Stomach smooth muscle (tissue), 2 donors: ENCODE results near the gene TLX2.

Experiments used
- H3K27ac ChIP-seq: one replicate; pipeline ENCODE4 v1.7.0; 2013; ENCODE audit warnings: mild to moderate bottlenecking, low read length, inconsistent platforms
- H3K27me3 ChIP-seq, 2 donors: one replicate each; pipeline ENCODE4 v1.7.0; 2013; ENCODE audit warnings: low read length in 2 of 2; ENCODE audit not compliant: insufficient read depth in 2 of 2, control insufficient read depth in 1 of 2
- H3K36me3 ChIP-seq, 2 donors: one replicate each; pipeline ENCODE4 v1.7.0; 2013; ENCODE audit warnings: low read length in 2 of 2; ENCODE audit not compliant: control insufficient read depth in 2 of 2, insufficient read depth in 2 of 2
- H3K4me1 ChIP-seq: one replicate; pipeline ENCODE4 v1.7.0; 2013; ENCODE audit warnings: low read length; ENCODE audit not compliant: control insufficient read depth, insufficient read depth
- H3K4me3 ChIP-seq, 2 donors: one replicate each; pipeline ENCODE4 v1.7.0; 2013; ENCODE audit warnings: low read length in 2 of 2
- H3K9ac ChIP-seq, 2 donors: one replicate each; pipeline ENCODE4 v1.7.0; 2013; ENCODE audit warnings: low read length in 2 of 2, mild to moderate bottlenecking in 1 of 2
- H3K9me3 ChIP-seq, 2 donors: one replicate each; pipeline ENCODE4 v1.7.0; 2013; ENCODE audit warnings: low read length in 2 of 2; ENCODE audit not compliant: control insufficient read depth in 2 of 2
- donor health status: healthy.
- donor health status: Pancreatic carcinoma.

TLX2 gene

GRCh38 chr2:74503506-74504475, 10.5 kb upstream of the TLX2 start:
- Histone ChIP-seq H3K27ac (no peak overlapping the region), H3K9me3 (no peaks in the 10 kb centered on the region), H3K4me3 (peak overlapping the region; percentile 48 to 70), H3K27me3 (peaks cover 51 to 61% of the 10 kb centered on the region in 2 donors), H3K9ac (peak overlapping the region in 1 of 2 donors; percentile 29), H3K4me1 (peaks cover 54% of the 10 kb centered on the region), H3K36me3 (peaks cover 9 to 10% of the 10 kb centered on the region in 2 donors)

- peaks cover 44 to 56% of the 10 kb centered on the region in 2 donors for H3K27me3 ChIP-seq
- no peaks in the 10 kb centered on the region for H3K9me3 ChIP-seq
- H3K4me3 ChIP-seq, result no peak overlapping the region
- H3K4me1 ChIP-seq, result peaks cover 46% of the 10 kb centered on the region
- peaks cover 9 to 10% of the 10 kb centered on the region in 2 donors for H3K36me3 ChIP-seq
- H3K9ac ChIP-seq, result no peak overlapping the region
- H3K27ac ChIP-seq, result no peak overlapping the region
Observed at GRCh38 chr2:74504591-74504990, 9.7 kb upstream of the TLX2 start.

GRCh38 chr2:74505448-74506246, 8.6 kb upstream of the TLX2 start:
- Histone ChIP-seq H3K36me3 (peaks cover 9 to 10% of the 10 kb centered on the region in 2 donors), H3K4me1 (peaks cover 45% of the 10 kb centered on the region), H3K27ac (no peak overlapping the region), H3K9ac (no peak overlapping the region), H3K4me3 (peak overlapping the region; percentile 33 to 35), H3K27me3 (peaks cover 41 to 49% of the 10 kb centered on the region in 2 donors), H3K9me3 (no peaks in the 10 kb centered on the region)

GRCh38 chr2:74507145-74507925, 6.9 kb upstream of the TLX2 start, which contains the start of gene PCGF1:
Gene PCGF1 (minus strand): TSS chr2:74507695. CDS start chr2:74507668, 27 bp downstream.
- Histone ChIP-seq H3K4me3 (peak within 1 kb of the TSS; percentile 98), H3K4me1 (peaks cover 41% of the 10 kb centered on the region), H3K27ac (peak within 1 kb of the TSS; percentile 97), H3K36me3 (peaks cover 9 to 10% of the 10 kb centered on the region in 2 donors), H3K27me3 (peaks cover 38 to 45% of the 10 kb centered on the region in 2 donors), H3K9me3 (no peaks in the 10 kb centered on the region), H3K9ac (peak within 1 kb of the TSS; percentile 95 to 99)

GRCh38 chr2:74507926-74508520, 6.2 kb upstream of the TLX2 start:
- H3K9me3 ChIP-seq, result no peaks in the 10 kb centered on the region

GRCh38 chr2:74510272-74510671, 4.0 kb upstream of the TLX2 start:
- no peak overlapping the region for H3K27ac ChIP-seq
- peaks cover 8 to 10% of the 10 kb centered on the region in 2 donors for H3K36me3 ChIP-seq
- peaks cover 49 to 52% of the 10 kb centered on the region in 2 donors for H3K27me3 ChIP-seq
- no peaks in the 10 kb centered on the region for H3K9me3 ChIP-seq
- peaks cover 37% of the 10 kb centered on the region for H3K4me1 ChIP-seq
- H3K4me3 ChIP-seq, result no peak overlapping the region
- no peak overlapping the region for H3K9ac ChIP-seq

More at GRCh38 chr2:74507926-74508520, 6.2 kb upstream of the TLX2 start:
- peak overlapping the region; percentile 98 for H3K4me3 ChIP-seq
- H3K36me3 ChIP-seq, result peaks cover 9 to 10% of the 10 kb centered on the region in 2 donors
- peaks cover 41 to 44% of the 10 kb centered on the region in 2 donors for H3K27me3 ChIP-seq
- peak overlapping the region; percentile 97 for H3K27ac ChIP-seq
- peak overlapping the region; percentile 95 to 99 for H3K9ac ChIP-seq
- peaks cover 34% of the 10 kb centered on the region for H3K4me1 ChIP-seq

- Histone ChIP-seq H3K4me1 (peaks cover 36% of the 10 kb centered on the region), H3K27me3 (peaks cover 51 to 63% of the 10 kb centered on the region in 2 donors), H3K4me3 (no peak overlapping the region), H3K9ac (no peak overlapping the region), H3K9me3 (no peaks in the 10 kb centered on the region), H3K27ac (no peak overlapping the region), H3K36me3 (peaks cover 0 to 2% of the 10 kb centered on the region in 2 donors)
Observed at GRCh38 chr2:74511104-74511989, 2.9 kb upstream of the TLX2 start.

- Histone ChIP-seq H3K9ac (no peak overlapping the region), H3K4me1 (peaks cover 25% of the 10 kb centered on the region), H3K4me3 (no peak overlapping the region), H3K27me3 (peaks cover 65 to 72% of the 10 kb centered on the region in 2 donors), H3K9me3 (no peaks in the 10 kb centered on the region), H3K36me3 (no peaks in the 10 kb centered on the region), H3K27ac (no peak overlapping the region)
Observed at GRCh38 chr2:74512744-74513604, 1.3 kb upstream of the TLX2 start.
